HepG2 (cell line): Measurements from ENCODE around the gene DIS3L2. TPM values are rescaled to one million over a fixed set of nuclear protein-coding genes. Genes with fewer than 3 reads are reported as not detected.

ENCODE experiments used
- ASH2L ChIP-seq: fragments of 300-600, 200-600 bp; sonication (generic); IDR thresholded peaks from 2 replicates; pipeline ENCODE4 v1.7.0; 2017; ENCODE audit warnings: low read depth, mild to moderate bottlenecking, moderate library complexity, mixed read lengths, low read length; ENCODE audit not compliant: insufficient read length
- BHLHE40 ChIP-seq: IDR thresholded peaks from 2 replicates; pipeline ENCODE4 v1.6.1; 2011; ENCODE audit warnings: low read length, improper control_type of control experiment
- CERS6 ChIP-seq: sonication (generic); formaldehyde crosslinking; IDR thresholded peaks from 2 replicates; pipeline ENCODE4 v1.5.0; 2020; ENCODE audit warnings: missing genetic modification reagents
- CHD2 ChIP-seq: IDR thresholded peaks from 2 replicates; pipeline ENCODE4 v1.6.1; 2011; ENCODE audit warnings: low read depth, low read length, improper control_type of control experiment
- ELK4 ChIP-seq: sonication (generic); formaldehyde crosslinking; IDR thresholded peaks from 2 replicates; pipeline ENCODE4 v1.9.0; 2021; ENCODE audit warnings: missing genetic modification reagents, borderline replicate concordance
- FOSL2 ChIP-seq: sonication (generic); formaldehyde crosslinking; IDR thresholded peaks from 2 replicates; pipeline ENCODE4 v1.4.0; 2020; ENCODE audit warnings: missing genetic modification reagents
- HDAC2 ChIP-seq: sonication (generic); formaldehyde crosslinking; IDR thresholded peaks from 2 replicates; pipeline ENCODE4 v1.4.0; 2020; ENCODE audit warnings: missing genetic modification reagents
- HOXA3 ChIP-seq: sonication (generic); formaldehyde crosslinking; IDR thresholded peaks from 2 replicates; pipeline ENCODE4 v1.5.0; 2020; ENCODE audit warnings: missing genetic modification reagents
- IKZF4 ChIP-seq: sonication (generic); formaldehyde crosslinking; IDR thresholded peaks from 2 replicates; pipeline ENCODE4 v1.5.1; 2020; ENCODE audit warnings: borderline replicate concordance, mild to moderate bottlenecking, low read depth, missing genetic modification reagents; ENCODE audit errors: not compliant biosample characterization
- NFYC ChIP-seq: IDR thresholded peaks from 2 replicates; pipeline ENCODE4 v1.6.1; 2016; ENCODE audit warnings: missing genetic modification reagents, missing compliant biosample characterization
- POLR2A ChIP-seq, 2 experiments: IDR thresholded peaks; 2 replicates each; pipeline ENCODE4 v1.6.1; 2011; ENCODE audit warnings: low read depth in 2 of 2, low read length in 2 of 2, mild to moderate bottlenecking in 1 of 2, moderate library complexity in 1 of 2; ENCODE audit not compliant: insufficient read depth in 1 of 2
- POLR2G ChIP-seq: fragments of 200-400 bp; formaldehyde crosslinking; IDR thresholded peaks from 2 replicates; pipeline ENCODE4 v1.6.1; 2018; ENCODE audit warnings: mild to moderate bottlenecking, low read depth, low read length, moderate library complexity
- RBFOX2 ChIP-seq: fragments of 200-400 bp; formaldehyde crosslinking; IDR thresholded peaks from 2 replicates; pipeline ENCODE4 v1.6.1; 2017; ENCODE audit warnings: low read depth, mild to moderate bottlenecking, low read length
- RFXAP ChIP-seq: sonication (generic); formaldehyde crosslinking; IDR thresholded peaks from 2 replicates; pipeline ENCODE4 v1.4.0; 2020; ENCODE audit warnings: missing genetic modification reagents, borderline replicate concordance
- SATB2 ChIP-seq: sonication (generic); formaldehyde crosslinking; IDR thresholded peaks from 2 replicates; pipeline ENCODE4 v1.5.0; 2020; ENCODE audit warnings: missing genetic modification reagents
- SOX5 ChIP-seq: IDR thresholded peaks from 2 replicates; pipeline ENCODE4 v1.6.1; 2016; ENCODE audit warnings: borderline replicate concordance
- STAG1 ChIP-seq: sonication (generic); formaldehyde crosslinking; IDR thresholded peaks from 2 replicates; pipeline ENCODE4 v1.4.0; 2020; ENCODE audit warnings: missing genetic modification reagents
- ZC3H13 ChIP-seq: sonication (generic); formaldehyde crosslinking; IDR thresholded peaks from 2 replicates; pipeline ENCODE4 v1.8.1; 2023; ENCODE audit warnings: mild to moderate bottlenecking, missing genetic modification reagents, moderate library complexity
- ZNF160 ChIP-seq: sonication (generic); formaldehyde crosslinking; IDR thresholded peaks from 2 replicates; pipeline ENCODE4 v1.8.0; 2022; ENCODE audit warnings: mild to moderate bottlenecking, inconsistent platforms, missing genetic modification reagents
- ZNF205 ChIP-seq: IDR thresholded peaks from 2 replicates; pipeline ENCODE4 v1.6.1; 2018; ENCODE audit warnings: missing biosample characterization, missing genetic modification reagents
- ZNF343 ChIP-seq: sonication (generic); formaldehyde crosslinking; IDR thresholded peaks from 2 replicates; pipeline ENCODE4 v1.4.0; 2020; ENCODE audit warnings: mild to moderate bottlenecking, missing genetic modification reagents
- ZNF607 ChIP-seq: sonication (generic); formaldehyde crosslinking; IDR thresholded peaks from 2 replicates; pipeline ENCODE4 v1.5.1; 2020; ENCODE audit warnings: missing genetic modification reagents, mild to moderate bottlenecking, borderline replicate concordance
- ZNF672 ChIP-seq: sonication (generic); formaldehyde crosslinking; IDR thresholded peaks from 2 replicates; pipeline ENCODE4 v1.8.1; 2022; ENCODE audit warnings: missing genetic modification reagents
- ZNF710 ChIP-seq: sonication (generic); formaldehyde crosslinking; IDR thresholded peaks from 2 replicates; pipeline ENCODE4 v1.5.0; 2020; ENCODE audit warnings: mild to moderate bottlenecking, missing genetic modification reagents, borderline replicate concordance
- ZNF724P ChIP-seq: sonication (generic); formaldehyde crosslinking; IDR thresholded peaks from 2 replicates; pipeline ENCODE4 v1.8.0; 2022; ENCODE audit warnings: missing genetic modification reagents, borderline replicate concordance
- polyA plus RNA-seq, 8 experiments: library from polyadenylated mRNA; depleted of rRNA in 3 of 8; stranded (reverse) in 7 of 8; unstranded in 1 of 8; fragments of >200 nt; fragmentation: Illumina TruSeq in 4 of 8; extraction: Trizol in 4 of 8; gene quantifications; 2 replicates each; pipeline versions ENCODE4 v1.2.1 to v1.2.3, GENCODE V29; 2011 to 2016; ENCODE audit warnings: low read depth in 4 of 8, missing spikeins in 1 of 8, mixed read lengths in 1 of 8; ENCODE audit not compliant: insufficient read depth in 1 of 8
- total RNA-seq, 5 experiments: library from RNA; depleted of rRNA; stranded (reverse); fragments of >200 nt; fragmentation: Illumina TruSeq; extraction: Trizol; gene quantifications; 2 replicates each; pipeline ENCODE4 v1.2.3, GENCODE V29; 2016; ENCODE audit warnings: low read depth in 1 of 5
- TF ChIP-seq, protein P1 (sequence below): sonication (generic); formaldehyde crosslinking; IDR thresholded peaks from 2 replicates; pipeline ENCODE4 v1.4.0; 2020; ENCODE audit warnings: mild to moderate bottlenecking, missing genetic modification reagents

Gene DIS3L2
- total and polyA plus RNA-seq, 2 of the 13 experiments (the other 11 are each of a cell fraction or from before 2014, with no cell fraction given), result 7.0 to 23.9 TPM

DNA sequence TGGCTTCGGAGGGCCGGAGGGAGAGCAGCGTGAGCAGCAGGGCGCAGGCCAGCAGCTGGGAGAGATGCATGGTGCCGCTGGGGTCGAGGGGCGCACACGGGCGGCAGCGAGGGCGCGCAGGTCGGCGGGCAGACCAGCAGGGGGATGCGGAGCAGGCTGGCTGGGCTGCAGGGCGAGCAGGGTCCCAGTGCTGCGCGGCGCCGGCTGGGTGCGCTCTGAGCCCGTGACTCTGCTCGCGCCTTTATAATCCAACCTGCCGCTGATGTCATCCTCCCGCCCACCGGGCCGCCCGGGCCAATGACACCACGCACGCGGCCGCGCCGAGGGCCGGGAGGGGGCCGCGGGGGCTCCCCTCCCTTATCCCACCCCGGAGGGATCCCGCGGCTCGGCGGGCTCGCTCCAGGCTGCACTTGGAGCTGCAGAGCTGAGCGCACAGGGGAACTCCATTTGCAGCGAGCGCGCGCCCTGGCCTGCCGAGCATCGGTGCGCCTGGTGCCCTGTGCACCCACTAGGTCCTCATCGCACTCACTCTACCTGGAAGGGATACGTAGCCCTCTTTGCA lies 35.3 kb upstream of the DIS3L2 start, which contains the start of gene NPPC (continued):
- TF ChIP-seq ZNF710 (CRISPR knock-in tag) (0 out of 2 replicates have a peak, but pooled peaks have one; percentile 32), RFXAP (CRISPR knock-in tag) (0 out of 2 replicates have a peak, but pooled peaks have one; percentile 63), ZNF205 (CRISPR knock-in tag) (no peak), STAG1 (CRISPR knock-in tag) (peak; percentile 76), ZNF160 (CRISPR knock-in tag) (no peak), ZNF607 (CRISPR knock-in tag) (0 out of 2 replicates have a peak, but pooled peaks have one; percentile 60), SOX5 (CRISPR knock-in tag) (no peak), IKZF4 (CRISPR knock-in tag) (no peak), NFYC (CRISPR knock-in tag) (peak; percentile 44; the same call in 1 of the 2 replicates), POLR2A (IDR thresholded peaks at IDR 0.05; ENCODE audit: insufficient read depth in 1 of 2, low read depth in 2 of 2, low read length in 2 of 2) (peak in 1 of 2 experiments; percentile 80; a peak in 3 of 4 replicates), CHD2 (no peak), POLR2G (peak; percentile 52; the same call in 1 of the 2 replicates), ZNF343 (0 out of 2 replicates have a peak, but pooled peaks have one; percentile 14), ELK4 (no peak), CERS6 (CRISPR knock-in tag) (no peak), SATB2 (CRISPR knock-in tag) (no peak), HDAC2 (CRISPR knock-in tag) (0 out of 2 replicates have a peak, but pooled peaks have one; percentile 6), ASH2L (peak; percentile 28), HOXA3 (peak; percentile 32; the same call in 1 of the 2 replicates), ZNF672 (no peak), ZC3H13 (CRISPR knock-in tag) (no peak), ZNF724P (CRISPR knock-in tag) (no peak), BHLHE40 (no peak), FOSL2 (CRISPR knock-in tag) (peak; percentile 20; the same call in 1 of the 2 replicates), RBFOX2 (peak; percentile 62)
- TF ChIP-seq, protein P1, sequence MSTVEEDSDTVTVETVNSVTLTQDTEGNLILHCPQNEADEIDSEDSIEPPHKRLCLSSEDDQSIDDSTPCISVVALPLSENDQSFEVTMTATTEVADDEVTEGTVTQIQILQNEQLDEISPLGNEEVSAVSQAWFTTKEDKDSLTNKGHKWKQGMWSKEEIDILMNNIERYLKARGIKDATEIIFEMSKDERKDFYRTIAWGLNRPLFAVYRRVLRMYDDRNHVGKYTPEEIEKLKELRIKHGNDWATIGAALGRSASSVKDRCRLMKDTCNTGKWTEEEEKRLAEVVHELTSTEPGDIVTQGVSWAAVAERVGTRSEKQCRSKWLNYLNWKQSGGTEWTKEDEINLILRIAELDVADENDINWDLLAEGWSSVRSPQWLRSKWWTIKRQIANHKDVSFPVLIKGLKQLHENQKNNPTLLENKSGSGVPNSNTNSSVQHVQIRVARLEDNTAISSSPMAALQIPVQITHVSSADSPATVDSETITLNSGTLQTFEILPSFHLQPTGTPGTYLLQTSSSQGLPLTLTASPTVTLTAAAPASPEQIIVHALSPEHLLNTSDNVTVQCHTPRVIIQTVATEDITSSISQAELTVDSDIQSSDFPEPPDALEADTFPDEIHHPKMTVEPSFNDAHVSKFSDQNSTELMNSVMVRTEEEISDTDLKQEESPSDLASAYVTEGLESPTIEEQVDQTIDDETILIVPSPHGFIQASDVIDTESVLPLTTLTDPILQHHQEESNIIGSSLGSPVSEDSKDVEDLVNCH (CRISPR knock-in tag), result no peak
